GM12878 (cell line): ENCODE results near the gene RFX7. TPM values are rescaled to one million over a fixed set of nuclear protein-coding genes. Genes with fewer than 3 reads are reported as not detected.

ENCODE experiments used
- ATAC-seq: fragments of 200-7000 bp; cut with Tn5 transposase; 3 replicates; pipeline ENCODE4 v1.9.1; 2020; ENCODE audit warnings: mild to moderate bottlenecking, moderate library complexity
- BruUV-seq: library from RNA; stranded (reverse); fragments of 400-500 nt; replicated peaks from 2 replicates; lab custom pipeline; 2021; lab: Mats Ljungman, UMichigan
- CTCF ChIA-PET: fragments of 300-600 bp; sonication (Branson Sonifier 250); formaldehyde crosslinking; extraction: SDS; loops from one replicate; lab custom pipeline; 2021; ENCODE audit warnings: inconsistent platforms; lab: Yijun Ruan, JAX
- POLR2A ChIA-PET: fragments of 350-600 bp; formaldehyde crosslinking; extraction: SDS; loops from one replicate; lab custom pipeline; 2021; ENCODE audit warnings: inconsistent platforms; lab: Charles Lee
- RAD21 ChIA-PET: fragments of 300-600 bp; sonication (Branson Sonifier 250); formaldehyde crosslinking; loops from one replicate; lab custom pipeline; 2023; ENCODE audit warnings: antibody characterized with exemption; ENCODE audit not compliant: unreplicated experiment; lab: Charles Lee
- SMC1A ChIA-PET: fragments of 300-600 bp; sonication (Branson Sonifier 250); formaldehyde crosslinking; loops from one replicate; lab custom pipeline; 2023; ENCODE audit not compliant: unreplicated experiment, uncharacterized antibody; lab: Charles Lee
- DNase-seq: peaks from one replicate; pipeline ENCODE4 v3.0.0-alpha.2; 2011; ENCODE audit warnings: low read depth, low spot score
- FAIRE-seq: peaks from 3 replicates; lab custom pipeline; 2011; peaks lifted over from hg19 to GRCh38; lab: Jason Lieb, UNC
- H2AFZ ChIP-seq: 2 replicates; pipeline ENCODE4 v1.6.0; 2011; ENCODE audit warnings: low read depth, low read length, control low read depth; ENCODE audit not compliant: control insufficient read depth
- H3K27ac ChIP-seq: 2 replicates; pipeline ENCODE4 v1.5.1; 2011; ENCODE audit warnings: control low read depth; ENCODE audit not compliant: control insufficient read depth, insufficient read depth
- H3K27me3 ChIP-seq, 2 experiments: replicated peaks in 1 of 2; 2 replicates each; pipeline versions ENCODE4 v1.6.0 to v1.6.1; 2011; ENCODE audit warnings: low read length in 1 of 2; ENCODE audit not compliant: control insufficient read depth in 2 of 2, insufficient read depth in 2 of 2
- H3K36me3 ChIP-seq, 2 experiments: 2 replicates each; pipeline ENCODE4 v1.5.1; 2011; ENCODE audit warnings: low read length in 1 of 2; ENCODE audit not compliant: control insufficient read depth in 2 of 2, insufficient read depth in 2 of 2
- H3K4me1 ChIP-seq: 2 replicates; pipeline ENCODE4 v1.6.1; 2011; ENCODE audit warnings: mild to moderate bottlenecking, low read length, moderate library complexity, mixed read lengths; ENCODE audit not compliant: control insufficient read depth, insufficient read depth
- H3K4me2 ChIP-seq: 2 replicates; pipeline ENCODE4 v1.6.0; 2011; ENCODE audit warnings: control low read depth; ENCODE audit not compliant: control insufficient read depth, insufficient read depth
- H3K4me3 ChIP-seq: fragments of 200-600 bp; sonication (generic); 2 replicates; pipeline ENCODE4 v1.5.1; 2016
- H3K79me2 ChIP-seq: 2 replicates; pipeline ENCODE4 v1.6.0; 2011; ENCODE audit warnings: low read length; ENCODE audit not compliant: control insufficient read depth, insufficient read depth
- H3K9ac ChIP-seq: 2 replicates; pipeline ENCODE4 v1.8.0; 2011; ENCODE audit warnings: low read length, control low read depth, mixed read lengths; ENCODE audit not compliant: control insufficient read depth, insufficient read depth
- H3K9me3 ChIP-seq: replicated peaks from 3 replicates; pipeline ENCODE4 v1.5.1; 2011; ENCODE audit warnings: mild to moderate bottlenecking, low read length; ENCODE audit not compliant: control insufficient read depth, insufficient read depth
- H4K20me1 ChIP-seq: 2 replicates; pipeline ENCODE4 v1.6.0; 2011; ENCODE audit not compliant: control insufficient read depth, insufficient read depth
- ATF3 ChIP-seq: IDR thresholded peaks from 2 replicates; pipeline ENCODE4 v1.6.1; 2011; ENCODE audit warnings: low read depth, mild to moderate bottlenecking, low read length, moderate library complexity, borderline replicate concordance; ENCODE audit errors: extremely low read depth
- BACH1 ChIP-seq: fragments of 450-650 bp; IDR thresholded peaks from 2 replicates; pipeline ENCODE4 v1.6.1; 2017; ENCODE audit warnings: mild to moderate bottlenecking, borderline replicate concordance
- BHLHE40 ChIP-seq, 2 experiments: fragments of 450-650 bp in 1 of 2; IDR thresholded peaks; 2 replicates each; pipeline ENCODE4 v1.6.1; 2011 to 2017; ENCODE audit warnings: low read depth in 2 of 2, borderline replicate concordance in 1 of 2, improper control_type of control experiment in 1 of 2, low read length in 1 of 2, mild to moderate bottlenecking in 1 of 2
- CBX5 ChIP-seq: sonication (generic); IDR thresholded peaks from 2 replicates; pipeline ENCODE4 v1.6.1; 2016; ENCODE audit warnings: low read depth, moderate library complexity, mild to moderate bottlenecking, inconsistent platforms
- E2F8 ChIP-seq: fragments of 450-650 bp; IDR thresholded peaks from 2 replicates; pipeline ENCODE4 v1.6.1; 2018; ENCODE audit warnings: mild to moderate bottlenecking, low read depth, moderate library complexity; ENCODE audit not compliant: partially characterized antibody
- EED ChIP-seq: sonication (generic); IDR thresholded peaks from 2 replicates; pipeline ENCODE4 v1.6.1; 2016; ENCODE audit warnings: antibody characterized with exemption, low read depth
- MTA3 ChIP-seq: IDR thresholded peaks from 2 replicates; pipeline ENCODE4 v1.6.1; 2012; ENCODE audit warnings: low read length, inconsistent platforms, borderline replicate concordance
- MYC ChIP-seq: IDR thresholded peaks from 2 replicates; pipeline ENCODE4 v1.6.1; 2011; ENCODE audit warnings: mild to moderate bottlenecking, low read length, moderate library complexity, inconsistent platforms; ENCODE audit not compliant: insufficient read depth, insufficient replicate concordance, insufficient read length, severe bottlenecking
- NFXL1 ChIP-seq: fragments of 450-650 bp; IDR thresholded peaks from 2 replicates; pipeline ENCODE4 v1.6.1; 2017; ENCODE audit warnings: antibody characterized with exemption, mild to moderate bottlenecking, borderline replicate concordance
- PBX3 ChIP-seq: IDR thresholded peaks from 2 replicates; pipeline ENCODE4 v1.6.1; 2011; ENCODE audit warnings: mild to moderate bottlenecking, low read depth, low read length, moderate library complexity; ENCODE audit not compliant: insufficient replicate concordance
- SMARCA5 ChIP-seq: fragments of 450-650 bp; IDR thresholded peaks from 2 replicates; pipeline ENCODE4 v1.6.1; 2017; ENCODE audit warnings: mild to moderate bottlenecking
- TCF12 ChIP-seq: IDR thresholded peaks from 2 replicates; pipeline ENCODE4 v1.6.1; 2011; ENCODE audit warnings: low read depth, mild to moderate bottlenecking, low read length
- ZSCAN29 ChIP-seq: fragments of 450-650 bp; IDR thresholded peaks from 2 replicates; pipeline ENCODE4 v1.6.1; 2017; ENCODE audit warnings: mild to moderate bottlenecking, moderate library complexity
- ZZZ3 ChIP-seq: IDR thresholded peaks from 2 replicates; pipeline ENCODE4 v1.6.1; 2011; ENCODE audit warnings: low read depth; ENCODE audit not compliant: control insufficient read depth, insufficient read length
- WGBS: methylation state at CpG from one replicate; pipeline ENCODE4 v1.1.6; 2016; ENCODE audit warnings: low lambda C conversion rate; ENCODE audit not compliant: insufficient replicate concordance, insufficient coverage; ENCODE audit errors: missing lambda C conversion rate; 5-methylcytosine and 5-hydroxymethylcytosine counted together
- in situ Hi-C: fragments of 300-500 bp; cut with MboI; formaldehyde crosslinking; loops from 9 replicates; pipeline ENCODE4 v1.14.3; 2018; ENCODE audit warnings: mixed read lengths
- intact Hi-C: fragments of 100-400 bp; cut with micrococcal nuclease; formaldehyde crosslinking; loops from one replicate; pipeline ENCODE4 v1.14.2; 2022; ENCODE audit not compliant: unreplicated experiment
- polyA plus RNA-seq, 11 experiments: library from polyadenylated mRNA; depleted of rRNA in 4 of 11; unstranded in 6 of 11; stranded (reverse) in 5 of 11; fragments of >200 nt; fragmentation: Nextera tagmentation in 4 of 11; fragmentation: Illumina TruSeq in 1 of 11; extraction: Ambion mirVana in 4 of 11; extraction: Trizol in 1 of 11; gene quantifications; 1 replicate in 1 of 11; 2 replicates in 10 of 11; pipeline versions ENCODE4 v1.2.1 to v1.2.3, GENCODE V29; 2011 to 2016; ENCODE audit warnings: inconsistent platforms in 2 of 11, missing spikeins in 2 of 11, low read depth in 1 of 11
- total RNA-seq, 4 experiments: library from RNA; depleted of rRNA in 3 of 4; stranded (reverse); fragments of >200 nt in 3 of 4; fragmentation: Illumina TruSeq in 1 of 4; extraction: Trizol in 1 of 4; gene quantifications; 2 replicates each; pipeline versions ENCODE4 v1.2.1 to v1.2.3, GENCODE V29; 2013 to 2021

RFX7 gene
- total and polyA plus RNA-seq, 10 of the 15 experiments (the other 5 are each of a cell fraction or from before 2014, with no cell fraction given) = 3.2 to 31.4 (median 10.7) TPM

GRCh38 chr15:56059716-56060115, 184.0 kb downstream of the RFX7 start (continued):
- no peak for TF ChIP-seq CBX5
- TF ChIP-seq MTA3 = no peak
- TF ChIP-seq ATF3 = no peak
- no peak for TF ChIP-seq ZSCAN29
- TF ChIP-seq NFXL1 = no peak
- TF ChIP-seq BHLHE40 (IDR thresholded peaks at IDR 0.05; ENCODE audit: borderline replicate concordance in 1 of 2, low read depth in 2 of 2, low read length in 1 of 2) = no peak
- TF ChIP-seq PBX3 = no peak

GRCh38 chr15:56058986-56059385, 184.7 kb downstream of the RFX7 start:
- in situ Hi-C loops (no loop called here), intact Hi-C loops (loop anchor here (10.0 kb wide), 1 partner anchor 414 kb away; no protein-coding TSS in a partner anchor)
- POLR2A ChIA-PET = no interaction called here
- no peak for ATAC-seq
- no peak overlapping the region for H3K9ac ChIP-seq
- no peaks in the 10 kb centered on the region for H3K27me3 ChIP-seq
- H3K36me3 ChIP-seq = no peaks in the 10 kb centered on the region
- SMC1A ChIA-PET = no interaction called here
- no peak overlapping the region for H2AFZ ChIP-seq
- no peak overlapping the region for H3K4me3 ChIP-seq
- H4K20me1 ChIP-seq = no peaks in the 10 kb centered on the region
- no peaks in the 10 kb centered on the region for H3K79me2 ChIP-seq
- no peak overlapping the region for H3K27ac ChIP-seq
- H3K9me3 ChIP-seq = no peaks in the 10 kb centered on the region
- no peak for FAIRE-seq
- H3K4me1 ChIP-seq = no peaks in the 10 kb centered on the region
- TF ChIP-seq BACH1 (no peak), ZZZ3 (no peak), EED (no peak), TCF12 (no peak), MYC (no peak), E2F8 (no peak), SMARCA5 (no peak)
- TF ChIP-seq, all 136 proteins: peak for 0
- WGBS = 70% methylated on average over 2 of the region's 2 CpGs
- BruUV-seq = no TSS peak
- CTCF ChIA-PET = interaction anchor here (1.2 kb wide), 1 partner anchor 370 kb away, joined by 3 read pairs; no protein-coding TSS in a partner anchor
- DNase-seq = no peak
- no peak overlapping the region for H3K4me2 ChIP-seq
- RAD21 ChIA-PET = no interaction called here
